ENCODE data around the gene PTPRQ.

PTPRQ gene

DNA sequence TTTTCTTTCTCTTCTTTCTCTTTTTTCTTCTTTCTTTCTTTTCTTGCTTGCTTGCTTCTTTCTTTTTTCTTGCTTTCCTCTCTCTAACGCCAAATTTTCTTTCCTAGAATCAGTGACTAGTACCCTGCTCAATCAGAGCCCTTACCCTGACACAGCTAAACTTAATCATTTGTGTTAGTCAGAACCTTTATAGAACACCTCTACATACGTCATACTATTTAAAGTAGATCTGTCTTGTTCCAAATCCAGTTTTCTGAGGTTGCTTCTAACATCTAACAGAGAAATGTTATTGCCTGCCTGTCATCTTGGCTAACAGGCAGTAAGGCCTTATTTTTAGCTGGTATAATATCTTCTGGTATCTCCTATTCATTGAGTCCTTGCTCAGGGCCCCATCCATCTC lies 197.9 kb downstream of the PTPRQ start:
- DNase-seq (no peak), ATAC-seq (ENCODE audit: insufficient read depth, low read depth) (no peak)
- no peaks in the 10 kb centered on the region for H3K9me3 ChIP-seq (ENCODE audit: insufficient read depth, low read length, severe bottlenecking)
- no peak overlapping the region for H3K4me2 ChIP-seq (ENCODE audit: insufficient read depth, low read length)
- H3K9ac ChIP-seq (ENCODE audit: low read depth, low read length), result no peak overlapping the region
- no peak overlapping the region for H3K4me3 ChIP-seq (ENCODE audit: low read depth in 1 of 2, low read length in 2 of 2)
- H2AFZ ChIP-seq (ENCODE audit: low read depth, low read length), result no peak overlapping the region
- no peaks in the 10 kb centered on the region for H3K79me2 ChIP-seq (ENCODE audit: insufficient read depth, low read length)
- H3K36me3 ChIP-seq (ENCODE audit: insufficient read depth, low read length), result no peaks in the 10 kb centered on the region
- TF ChIP-seq CTCF (IDR thresholded peaks at IDR 0.05; ENCODE audit: borderline replicate concordance, extremely low read depth, low read length, poor library complexity, severe bottlenecking) (no peak), EZH2 (IDR thresholded peaks at IDR 0.05; ENCODE audit: borderline replicate concordance, low read depth, low read length, severe bottlenecking) (no peak)
- no peaks in the 10 kb centered on the region for H3K27me3 ChIP-seq (ENCODE audit: insufficient read depth, low read length, poor library complexity)
- H3K4me1 ChIP-seq (ENCODE audit: insufficient read depth, low read length), result no peaks in the 10 kb centered on the region
- no peaks in the 10 kb centered on the region for H4K20me1 ChIP-seq (ENCODE audit: insufficient read depth, low read length)
- H3K27ac ChIP-seq (ENCODE audit: low read length), result no peak overlapping the region

- no peak overlapping the region for H3K4me3 ChIP-seq (ENCODE audit: low read depth in 1 of 2, low read length in 2 of 2)
- ATAC-seq (ENCODE audit: insufficient read depth, low read depth) (no peak), DNase-seq (no peak)
- TF ChIP-seq CTCF (IDR thresholded peaks at IDR 0.05; ENCODE audit: borderline replicate concordance, extremely low read depth, low read length, poor library complexity, severe bottlenecking), result no peak
- no peak for TF ChIP-seq EZH2 (IDR thresholded peaks at IDR 0.05; ENCODE audit: borderline replicate concordance, low read depth, low read length, severe bottlenecking)
- no peak overlapping the region for H2AFZ ChIP-seq (ENCODE audit: low read depth, low read length)
- H3K36me3 ChIP-seq (ENCODE audit: insufficient read depth, low read length), result no peaks in the 10 kb centered on the region
- H3K9ac ChIP-seq (ENCODE audit: low read depth, low read length), result no peak overlapping the region
- H3K27me3 ChIP-seq (ENCODE audit: insufficient read depth, low read length, poor library complexity), result no peaks in the 10 kb centered on the region
- no peaks in the 10 kb centered on the region for H3K79me2 ChIP-seq (ENCODE audit: insufficient read depth, low read length)
- H3K9me3 ChIP-seq (ENCODE audit: insufficient read depth, low read length, severe bottlenecking), result no peaks in the 10 kb centered on the region
- no peaks in the 10 kb centered on the region for H3K4me1 ChIP-seq (ENCODE audit: insufficient read depth, low read length)
- no peaks in the 10 kb centered on the region for H4K20me1 ChIP-seq (ENCODE audit: insufficient read depth, low read length)
- no peak overlapping the region for H3K27ac ChIP-seq (ENCODE audit: low read length)
- no peak overlapping the region for H3K4me2 ChIP-seq (ENCODE audit: insufficient read depth, low read length)
These were observed 199.9 kb downstream of the PTPRQ start for GRCh38 chr12:80643961-80644360.

DNA sequence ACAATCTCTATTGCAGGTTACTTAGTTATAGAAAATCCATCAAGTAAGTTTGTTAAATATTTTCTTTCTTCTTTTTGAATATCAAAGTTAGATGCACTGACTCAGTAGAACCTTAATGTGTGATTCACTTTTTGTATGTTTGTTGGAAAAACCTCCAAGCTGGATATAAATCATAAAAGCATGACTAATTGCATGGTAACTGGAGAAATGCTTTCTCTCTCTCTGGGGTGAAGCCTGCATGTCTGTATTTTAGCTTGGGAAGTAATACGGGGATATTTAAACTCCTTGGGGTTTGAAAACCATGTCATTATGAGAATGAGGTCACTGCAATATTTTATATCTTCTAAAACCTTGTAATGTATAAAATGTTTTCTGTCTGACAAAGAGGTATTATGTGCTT lies 204.8 kb downstream of the PTPRQ start:
- Histone ChIP-seq H3K4me3 (ENCODE audit: low read depth in 1 of 2, low read length in 2 of 2) (no peak overlapping the region), H3K27me3 (ENCODE audit: insufficient read depth, low read length, poor library complexity) (no peaks in the 10 kb centered on the region), H3K9ac (ENCODE audit: low read depth, low read length) (no peak overlapping the region), H3K79me2 (ENCODE audit: insufficient read depth, low read length) (no peaks in the 10 kb centered on the region), H3K4me1 (ENCODE audit: insufficient read depth, low read length) (no peaks in the 10 kb centered on the region), H3K9me3 (ENCODE audit: insufficient read depth, low read length, severe bottlenecking) (no peaks in the 10 kb centered on the region), H2AFZ (ENCODE audit: low read depth, low read length) (no peak overlapping the region), H3K27ac (ENCODE audit: low read length) (no peak overlapping the region), H3K36me3 (ENCODE audit: insufficient read depth, low read length) (no peaks in the 10 kb centered on the region), H4K20me1 (ENCODE audit: insufficient read depth, low read length) (no peaks in the 10 kb centered on the region), H3K4me2 (ENCODE audit: insufficient read depth, low read length) (no peak overlapping the region)
- no peak for ATAC-seq (ENCODE audit: insufficient read depth, low read depth)
- TF ChIP-seq CTCF (IDR thresholded peaks at IDR 0.05; ENCODE audit: borderline replicate concordance, extremely low read depth, low read length, poor library complexity, severe bottlenecking) (no peak), EZH2 (IDR thresholded peaks at IDR 0.05; ENCODE audit: borderline replicate concordance, low read depth, low read length, severe bottlenecking) (no peak)
- no peak for DNase-seq

- no peak overlapping the region for H2AFZ ChIP-seq (ENCODE audit: low read depth, low read length)
- H3K27ac ChIP-seq (ENCODE audit: low read length), result no peak overlapping the region
- DNase-seq (no peak), ATAC-seq (ENCODE audit: insufficient read depth, low read depth) (no peak)
- no peaks in the 10 kb centered on the region for H3K36me3 ChIP-seq (ENCODE audit: insufficient read depth, low read length)
- H3K4me3 ChIP-seq (ENCODE audit: low read depth in 1 of 2, low read length in 2 of 2), result no peak overlapping the region
- H4K20me1 ChIP-seq (ENCODE audit: insufficient read depth, low read length), result no peaks in the 10 kb centered on the region
- no peaks in the 10 kb centered on the region for H3K79me2 ChIP-seq (ENCODE audit: insufficient read depth, low read length)
- H3K4me1 ChIP-seq (ENCODE audit: insufficient read depth, low read length), result no peaks in the 10 kb centered on the region
- H3K9me3 ChIP-seq (ENCODE audit: insufficient read depth, low read length, severe bottlenecking), result no peaks in the 10 kb centered on the region
- no peak overlapping the region for H3K9ac ChIP-seq (ENCODE audit: low read depth, low read length)
- no peak overlapping the region for H3K4me2 ChIP-seq (ENCODE audit: insufficient read depth, low read length)
- no peaks in the 10 kb centered on the region for H3K27me3 ChIP-seq (ENCODE audit: insufficient read depth, low read length, poor library complexity)
- TF ChIP-seq CTCF (IDR thresholded peaks at IDR 0.05; ENCODE audit: borderline replicate concordance, extremely low read depth, low read length, poor library complexity, severe bottlenecking), result no peak
These were observed 211.7 kb downstream of the PTPRQ start for GRCh38 chr12:80655751-80656150.

Data from DND-41 (cell line).